ENCODE data around the gene MRPS25. TPM values are rescaled to one million over a fixed set of nuclear protein-coding genes. Genes with fewer than 3 reads are reported as not detected.

The MRPS25 gene
- polyA plus RNA-seq, 3 donors: 20.1 to 47.4 (median 24.2) TPM

GRCh38 chr3:15089201-15089600 is 24.1 kb upstream of the MRPS25 start:
- H3K27ac ChIP-seq (ENCODE audit: low read depth, low read length): no peak overlapping the region
- WGBS, 3 donors: 96 to 100% (median 100%) methylated on average over 1 of the region's 1 CpG

- 78 to 95% (median 79%) methylated on average over 2 of the region's 2 CpGs for WGBS, 3 donors
- no peak overlapping the region for H3K27ac ChIP-seq (ENCODE audit: low read depth, low read length)
Measured at GRCh38 chr3:15086699-15087098, 21.6 kb upstream of the MRPS25 start.

- WGBS, 3 donors: 96 to 98% (median 97%) methylated on average over 2 of the region's 2 CpGs
- H3K27ac ChIP-seq (ENCODE audit: low read depth, low read length): no peak overlapping the region
Measured at GRCh38 chr3:15086263-15086662, 21.1 kb upstream of the MRPS25 start.

GRCh38 chr3:15083252-15083651 is 18.1 kb upstream of the MRPS25 start:
- WGBS, 3 donors: 88 to 95% (median 94%) methylated on average over 1 of the region's 1 CpG
- no peak overlapping the region for H3K27ac ChIP-seq (ENCODE audit: low read depth, low read length)

- no peak overlapping the region for H3K27ac ChIP-seq (ENCODE audit: low read depth, low read length)
- 89 to 93% (median 89%) methylated on average over 13 of the region's 13 CpGs for WGBS, 3 donors
Measured at GRCh38 chr3:15081960-15082664, 17.0 kb upstream of the MRPS25 start.

GRCh38 chr3:15079091-15079490 is 14.0 kb upstream of the MRPS25 start:
- no peak overlapping the region for H3K27ac ChIP-seq (ENCODE audit: low read depth, low read length)
- WGBS, 3 donors: 71 to 91% (median 90%) methylated on average over 3 of the region's 3 CpGs

GRCh38 chr3:15074500-15074899 is 9.4 kb upstream of the MRPS25 start:
- 84 to 95% (median 94%) methylated on average over 19 of the region's 19 CpGs for WGBS, 3 donors
- no peak overlapping the region for H3K27ac ChIP-seq (ENCODE audit: low read depth, low read length)

- 87 to 92% (median 89%) methylated on average over 2 of the region's 2 CpGs for WGBS, 3 donors
- no peak overlapping the region for H3K27ac ChIP-seq (ENCODE audit: low read depth, low read length)
Measured at GRCh38 chr3:15071699-15072098, 6.6 kb upstream of the MRPS25 start.

GRCh38 chr3:15069441-15069840 is 4.3 kb upstream of the MRPS25 start:
- 74 to 91% (median 90%) methylated on average over 1 of the region's 1 CpG for WGBS, 3 donors

GRCh38 chr3:15066467-15066866 is 1.4 kb upstream of the MRPS25 start:
- WGBS, 3 donors: 92 to 96% (median 93%) methylated on average over 3 of the region's 3 CpGs
- no peak overlapping the region for H3K27ac ChIP-seq (ENCODE audit: low read depth, low read length)

More at GRCh38 chr3:15069441-15069840, 4.3 kb upstream of the MRPS25 start:
- no peak overlapping the region for H3K27ac ChIP-seq (ENCODE audit: low read depth, low read length)

- H3K27ac ChIP-seq (ENCODE audit: low read depth, low read length): no peak overlapping the region
- WGBS, 3 donors: 45 to 61% (median 50%) methylated on average over 16 of the region's 16 CpGs
Measured at GRCh38 chr3:15065550-15066007, 464 bp upstream of the MRPS25 start.

- 0 to 2% (median 1%) methylated on average over 25 of the region's 25 CpGs for WGBS, 3 donors
- H3K27ac ChIP-seq (ENCODE audit: low read depth, low read length): no peak overlapping the region
Measured at GRCh38 chr3:15064299-15064834, 748 bp downstream of the MRPS25 start.

GRCh38 chr3:15063656-15064286 is 1.3 kb downstream of the MRPS25 start:
- H3K27ac ChIP-seq (ENCODE audit: low read depth, low read length): no peak overlapping the region
- 88 to 92% (median 89%) methylated on average over 13 of the region's 13 CpGs for WGBS, 3 donors

- 75 to 91% (median 90%) methylated on average over 4 of the region's 4 CpGs for WGBS, 3 donors
Measured at GRCh38 chr3:15063238-15063637, 1.9 kb downstream of the MRPS25 start.

GRCh38 chr3:15060029-15060428 is 5.1 kb downstream of the MRPS25 start:
- H3K27ac ChIP-seq (ENCODE audit: low read depth, low read length): no peak overlapping the region
- WGBS, 3 donors: 90 to 96% (median 93%) methylated on average over 3 of the region's 3 CpGs

More at GRCh38 chr3:15063238-15063637, 1.9 kb downstream of the MRPS25 start:
- no peak overlapping the region for H3K27ac ChIP-seq (ENCODE audit: low read depth, low read length)

GRCh38 chr3:15056676-15057404 is 8.3 kb downstream of the MRPS25 start:
- no peak overlapping the region for H3K27ac ChIP-seq (ENCODE audit: low read depth, low read length)
- WGBS, 3 donors: 76 to 95% (median 93%) methylated on average over 19 of the region's 19 CpGs

- 90 to 96% (median 91%) methylated on average over 8 of the region's 8 CpGs for WGBS, 3 donors
- H3K27ac ChIP-seq (ENCODE audit: low read depth, low read length): no peak overlapping the region
Measured at GRCh38 chr3:15055019-15055557, 10.0 kb downstream of the MRPS25 start.

- 97 to 100% (median 99%) methylated on average over 4 of the region's 4 CpGs for WGBS, 3 donors
- H3K27ac ChIP-seq (ENCODE audit: low read depth, low read length): no peak overlapping the region
Measured at GRCh38 chr3:15053541-15053940, 11.6 kb downstream of the MRPS25 start.
